Gastrocnemius medialis (tissue), 4 donors: ENCODE measurements around the gene RIMS3. TPM values are rescaled to one million over a fixed set of nuclear protein-coding genes. Genes with fewer than 3 reads are reported as not detected.

Experiments used
- ATAC-seq, 2 donors: fragments of 150-250 bp; one replicate each; pipeline ENCODE4 v1.9.1; 2016
- DNase-seq, 2 donors: peaks; one replicate each; pipeline ENCODE4 v3.0.0-alpha.2; 2019
- H3K27ac ChIP-seq, 4 donors: fragments of 200-600 bp; sonication (generic); 1 replicate in 1 of 4; 2 replicates in 3 of 4; pipeline ENCODE4 v1.5.1; 2016 to 2018; ENCODE audit warnings: mild to moderate bottlenecking in 2 of 4, moderate library complexity in 1 of 4
- H3K27me3 ChIP-seq, 3 donors: fragments of 200-600 bp; sonication (generic) in 2 of 3; 1 replicate in 1 of 3; 2 replicates in 2 of 3; pipeline versions ENCODE4 v1.5.1 to v1.6.0; 2016 to 2019; ENCODE audit warnings: mild to moderate bottlenecking in 1 of 3, moderate library complexity in 1 of 3
- H3K36me3 ChIP-seq, 2 donors: fragments of 200-600 bp; sonication (generic) in 1 of 2; one replicate each; pipeline ENCODE4 v1.5.1; 2017 to 2018
- H3K4me1 ChIP-seq, 2 donors: fragments of 200-600 bp; sonication (generic) in 1 of 2; one replicate each; pipeline ENCODE4 v1.5.1; 2016 to 2017; ENCODE audit warnings: mild to moderate bottlenecking in 2 of 2
- H3K4me3 ChIP-seq, 4 donors: fragments of 200-600 bp; sonication (generic) in 3 of 4; 1 replicate in 1 of 4; 2 replicates in 3 of 4; pipeline ENCODE4 v1.5.1; 2016 to 2019; ENCODE audit warnings: mild to moderate bottlenecking in 2 of 4
- H3K9me3 ChIP-seq, 3 donors: fragments of 200-600 bp; sonication (generic) in 2 of 3; 1 replicate in 1 of 3; 2 replicates in 2 of 3; pipeline ENCODE4 v1.5.1; 2016 to 2019
- POLR2A ChIP-seq, 2 donors: fragments of 450-650 bp; IDR thresholded peaks; one replicate each; pipeline ENCODE4 v1.6.1; 2017; ENCODE audit warnings: antibody characterized with exemption in 2 of 2, mild to moderate bottlenecking in 2 of 2, moderate library complexity in 2 of 2
- in situ Hi-C, 4 donors: fragments of 200-750 bp; cut with MboI; loops; one replicate each; pipeline versions ENCODE4 v1.15.0 to v1.8.0; 2017; ENCODE audit warnings: low sequenced_read_pairs in 4 of 4
- intact Hi-C: fragments of 100-400 bp; cut with DNase I; formaldehyde crosslinking; loops from one replicate; pipeline ENCODE4 v1.15.1; 2023; ENCODE audit warnings: low total_unique reads
- total RNA-seq, 4 donors: library from RNA; depleted of rRNA; stranded (reverse); fragments of >200 nt; gene quantifications; one replicate each; pipeline versions ENCODE4 v1.1.0 to v1.2.3, GENCODE V29; 2016
- TF ChIP-seq, protein P1 (sequence below), 5 experiments: fragments of 450-650 bp in 3 of 5; fragments of 200-600 bp in 2 of 5; sonication (generic) in 2 of 5; IDR thresholded peaks in 4 of 5; conservative IDR thresholded peaks in 1 of 5; 1 replicate in 4 of 5; 2 replicates in 1 of 5; pipeline ENCODE4 v1.5.1; 2016 to 2019; ENCODE audit warnings: antibody characterized with exemption in 5 of 5, mild to moderate bottlenecking in 3 of 5, moderate library complexity in 3 of 5

RIMS3 gene
- total RNA-seq, 4 donors from 2014 or later, result 0.31 to 0.67 (median 0.44) TPM

- ATAC-seq (no peak), DNase-seq (no peak)
- Histone ChIP-seq H3K4me1 (peaks cover 0 to 4% of the 10 kb centered on the region in 2 donors), H3K27me3 (no peaks in the 10 kb centered on the region), H3K4me3 (no peak overlapping the region), H3K27ac (no peak overlapping the region), H3K9me3 (no peaks in the 10 kb centered on the region), H3K36me3 (no peaks in the 10 kb centered on the region)
- in situ Hi-C loops, result no loop called here
- no peak for TF ChIP-seq POLR2A (IDR thresholded peaks at IDR 0.05)
- TF ChIP-seq, protein P1, sequence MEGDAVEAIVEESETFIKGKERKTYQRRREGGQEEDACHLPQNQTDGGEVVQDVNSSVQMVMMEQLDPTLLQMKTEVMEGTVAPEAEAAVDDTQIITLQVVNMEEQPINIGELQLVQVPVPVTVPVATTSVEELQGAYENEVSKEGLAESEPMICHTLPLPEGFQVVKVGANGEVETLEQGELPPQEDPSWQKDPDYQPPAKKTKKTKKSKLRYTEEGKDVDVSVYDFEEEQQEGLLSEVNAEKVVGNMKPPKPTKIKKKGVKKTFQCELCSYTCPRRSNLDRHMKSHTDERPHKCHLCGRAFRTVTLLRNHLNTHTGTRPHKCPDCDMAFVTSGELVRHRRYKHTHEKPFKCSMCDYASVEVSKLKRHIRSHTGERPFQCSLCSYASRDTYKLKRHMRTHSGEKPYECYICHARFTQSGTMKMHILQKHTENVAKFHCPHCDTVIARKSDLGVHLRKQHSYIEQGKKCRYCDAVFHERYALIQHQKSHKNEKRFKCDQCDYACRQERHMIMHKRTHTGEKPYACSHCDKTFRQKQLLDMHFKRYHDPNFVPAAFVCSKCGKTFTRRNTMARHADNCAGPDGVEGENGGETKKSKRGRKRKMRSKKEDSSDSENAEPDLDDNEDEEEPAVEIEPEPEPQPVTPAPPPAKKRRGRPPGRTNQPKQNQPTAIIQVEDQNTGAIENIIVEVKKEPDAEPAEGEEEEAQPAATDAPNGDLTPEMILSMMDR (IDR thresholded peaks at IDR 0.05 in 4 of 5, conservative IDR thresholded peaks at IDR 0.05 in 1 of 5), result no peak
- intact Hi-C loops, result no loop called here
These were observed 28.7 kb downstream of the RIMS3 start for GRCh38 chr1:40636777-40637176.

- no peak overlapping the region for H3K4me3 ChIP-seq
- intact Hi-C loops (no loop called here), in situ Hi-C loops (no loop called here)
- H3K36me3 ChIP-seq, result no peaks in the 10 kb centered on the region
- DNase-seq (no peak), ATAC-seq (no peak)
- TF ChIP-seq, protein P1 (IDR thresholded peaks at IDR 0.05 in 4 of 5, conservative IDR thresholded peaks at IDR 0.05 in 1 of 5), result no peak
- TF ChIP-seq POLR2A (IDR thresholded peaks at IDR 0.05), result no peak
- no peaks in the 10 kb centered on the region for H3K9me3 ChIP-seq
- no peak overlapping the region for H3K27ac ChIP-seq
- H3K4me1 ChIP-seq, result peaks cover 0 to 4% of the 10 kb centered on the region in 2 donors
- no peaks in the 10 kb centered on the region for H3K27me3 ChIP-seq
These were observed 29.6 kb downstream of the RIMS3 start for GRCh38 chr1:40635763-40636500.

DNA sequence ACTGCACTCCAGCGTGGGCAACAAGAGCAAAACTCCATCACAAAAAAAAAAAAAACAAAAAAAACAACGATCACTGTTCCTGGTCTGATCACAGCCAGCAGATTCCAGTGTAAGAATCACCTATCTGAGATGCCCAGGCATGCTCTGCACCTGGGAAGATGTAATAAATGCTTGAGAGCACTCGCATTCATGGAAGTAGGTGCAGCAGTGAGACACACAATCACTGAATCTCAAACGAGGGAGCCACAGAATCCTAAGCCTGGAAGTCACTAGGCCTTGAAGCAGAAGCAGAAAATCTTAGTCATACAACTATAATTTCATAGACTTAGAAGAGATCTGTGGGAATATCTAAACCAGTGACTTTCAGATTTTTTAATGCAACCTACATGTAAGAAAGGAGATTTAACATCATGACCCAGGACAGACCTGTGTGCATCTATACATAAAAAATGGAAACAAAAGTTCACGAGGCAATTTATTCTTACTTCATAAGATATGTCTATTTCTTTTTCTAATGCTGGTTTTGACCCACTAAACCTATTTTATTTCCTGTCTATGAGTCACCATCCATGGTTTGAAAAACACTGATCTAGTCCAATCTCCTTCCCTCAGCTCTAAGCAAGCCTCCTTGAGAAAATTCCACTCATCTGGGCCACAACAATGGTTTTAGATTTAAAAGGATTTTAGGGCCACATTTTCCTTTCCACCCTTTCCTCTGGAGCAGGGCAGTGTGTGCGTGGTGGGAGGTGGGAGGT is 30.4 kb downstream of the RIMS3 start:
- H3K4me1 ChIP-seq, result peaks cover 0 to 4% of the 10 kb centered on the region in 2 donors
- H3K27ac ChIP-seq, result no peak overlapping the region
- in situ Hi-C loops (no loop called here), intact Hi-C loops (no loop called here)
- no peaks in the 10 kb centered on the region for H3K27me3 ChIP-seq
- H3K36me3 ChIP-seq, result no peaks in the 10 kb centered on the region
- ATAC-seq (no peak), DNase-seq (no peak)
- H3K9me3 ChIP-seq, result no peaks in the 10 kb centered on the region
- no peak overlapping the region for H3K4me3 ChIP-seq
- TF ChIP-seq, protein P1 (IDR thresholded peaks at IDR 0.05 in 4 of 5, conservative IDR thresholded peaks at IDR 0.05 in 1 of 5), result no peak
- TF ChIP-seq POLR2A (IDR thresholded peaks at IDR 0.05), result no peak

DNA sequence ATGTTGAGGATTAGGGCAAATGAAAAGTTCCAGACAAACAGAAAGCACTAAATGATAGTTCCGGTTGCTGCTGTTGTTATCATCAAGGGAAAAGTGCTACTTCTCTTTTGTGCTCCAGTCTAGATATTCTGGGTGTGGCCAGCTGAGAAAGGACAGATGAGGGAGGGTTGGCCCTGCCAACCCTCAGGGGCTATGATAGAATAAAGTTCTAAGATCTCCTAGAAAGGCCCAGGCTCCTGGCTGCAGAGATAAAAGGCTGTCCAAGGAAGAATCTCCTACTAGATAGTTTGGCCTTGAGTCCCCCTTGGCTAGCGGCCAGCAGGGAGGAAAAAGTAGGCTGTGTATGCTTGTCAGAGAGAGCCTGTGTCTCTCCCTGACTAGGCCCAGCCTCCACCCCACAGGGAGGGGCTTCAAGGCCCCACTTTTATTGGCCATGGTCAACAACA is 31.5 kb downstream of the RIMS3 start:
- TF ChIP-seq, protein P1 (IDR thresholded peaks at IDR 0.05 in 4 of 5, conservative IDR thresholded peaks at IDR 0.05 in 1 of 5), result no peak
- TF ChIP-seq POLR2A (IDR thresholded peaks at IDR 0.05), result no peak
- Histone ChIP-seq H3K9me3 (no peaks in the 10 kb centered on the region), H3K36me3 (no peaks in the 10 kb centered on the region), H3K27ac (no peak overlapping the region), H3K27me3 (no peaks in the 10 kb centered on the region), H3K4me3 (no peak overlapping the region), H3K4me1 (peaks cover 0 to 4% of the 10 kb centered on the region in 2 donors)
- ATAC-seq (no peak), DNase-seq (no peak)
- in situ Hi-C loops, result no loop called here
- intact Hi-C loops, result no loop called here
